Measurements from ENCODE around the gene SCG5. TPM values are rescaled to one million over a fixed set of nuclear protein-coding genes. Genes with fewer than 3 reads are reported as not detected.

Gene SCG5
- total RNA-seq, 1 donor from 2014 or later: 2.8 TPM

- intact Hi-C loops (cut with micrococcal nuclease): no loop called here
These were observed 49.6 kb downstream of the SCG5 start for GRCh38 chr15:32690941-32691688.

- intact Hi-C loops (cut with micrococcal nuclease): no loop called here
These were observed 50.2 kb downstream of the SCG5 start for GRCh38 chr15:32691689-32692038.

GRCh38 chr15:32692286-32692685 lies 50.8 kb downstream of the SCG5 start:
- intact Hi-C loops (cut with micrococcal nuclease): no loop called here

- intact Hi-C loops (cut with micrococcal nuclease): no loop called here
These were observed 52.9 kb downstream of the SCG5 start for GRCh38 chr15:32694222-32694983.

- intact Hi-C loops (cut with micrococcal nuclease): no loop called here
These were observed 57.4 kb downstream of the SCG5 start for GRCh38 chr15:32698773-32699390.

- intact Hi-C loops (cut with micrococcal nuclease): no loop called here
These were observed 59.1 kb downstream of the SCG5 start for GRCh38 chr15:32700501-32701150.

- intact Hi-C loops (cut with micrococcal nuclease): no loop called here
These were observed 60.4 kb downstream of the SCG5 start for GRCh38 chr15:32701863-32702262.

- intact Hi-C loops (cut with micrococcal nuclease): no loop called here
These were observed 63.0 kb downstream of the SCG5 start for GRCh38 chr15:32704395-32704981.

GRCh38 chr15:32705446-32705845 lies 63.9 kb downstream of the SCG5 start:
- intact Hi-C loops (cut with micrococcal nuclease): no loop called here

GRCh38 chr15:32706704-32707103 lies 65.2 kb downstream of the SCG5 start:
- intact Hi-C loops (cut with micrococcal nuclease): no loop called here

- intact Hi-C loops (cut with micrococcal nuclease): no loop called here
These were observed 65.9 kb downstream of the SCG5 start for GRCh38 chr15:32707436-32707835.

GRCh38 chr15:32709295-32710033 lies 68.0 kb downstream of the SCG5 start:
- intact Hi-C loops (cut with micrococcal nuclease): no loop called here

- intact Hi-C loops (cut with micrococcal nuclease): no loop called here
These were observed 73.8 kb downstream of the SCG5 start for GRCh38 chr15:32715276-32715675.

- intact Hi-C loops (cut with micrococcal nuclease): no loop called here
These were observed 74.9 kb downstream of the SCG5 start for GRCh38 chr15:32716216-32716914.

GRCh38 chr15:32716915-32717425 lies 75.5 kb downstream of the SCG5 start:
- intact Hi-C loops (cut with micrococcal nuclease): no loop called here

GRCh38 chr15:32717426-32718226 lies 76.1 kb downstream of the SCG5 start, which contains the start of gene GREM1:
Gene GREM1, plus strand, starts transcription at chr15:32718004. Its CDS starts 12,687 bp downstream, at chr15:32730691.
- intact Hi-C loops (cut with micrococcal nuclease): no loop called here

GRCh38 chr15:32718227-32718820 lies 76.8 kb downstream of the SCG5 start:
- intact Hi-C loops (cut with micrococcal nuclease): no loop called here

Data from T-helper 1 cell treated with Interleukin-12 subunit alpha and Interleukin-12 subunit beta and Interleukin-4 antibody, amounts not matched to agents 30 ng/mL and 1 ng/mL, for 36 hours (primary cell).